Measurements from ENCODE around the gene JAM2.

Gene JAM2

GRCh38 chr21:25632296-25632695 is 6.8 kb upstream of the JAM2 start:
- H2AFZ ChIP-seq (ENCODE audit: low read depth, low read length) = no peak overlapping the region
- no peaks in the 10 kb centered on the region for H3K36me3 ChIP-seq (replicated peaks; ENCODE audit: low read depth, low read length)
- no peak overlapping the region for H3K4me2 ChIP-seq (ENCODE audit: low read length)
- no peaks in the 10 kb centered on the region for H3K9me3 ChIP-seq (ENCODE audit: insufficient read depth, low read length)
- H3K79me2 ChIP-seq (ENCODE audit: low read length) = no peaks in the 10 kb centered on the region
- no peak overlapping the region for H3K4me3 ChIP-seq (ENCODE audit: low read length)
- H3K9ac ChIP-seq (ENCODE audit: low read length) = no peak overlapping the region
- no peaks in the 10 kb centered on the region for H4K20me1 ChIP-seq (ENCODE audit: insufficient read depth, low read length)
- H3K27me3 ChIP-seq (ENCODE audit: low read depth, low read length) = no peaks in the 10 kb centered on the region
- peaks cover 9% of the 10 kb centered on the region for H3K4me1 ChIP-seq (ENCODE audit: low read length)
- H3K27ac ChIP-seq (ENCODE audit: low read length) = no peak overlapping the region
- TF ChIP-seq EZH2phosphoT487 (IDR thresholded peaks at IDR 0.05; ENCODE audit: low read depth) = no peak
- TF ChIP-seq CTCF (IDR thresholded peaks at IDR 0.05; ENCODE audit: low read depth, low read length) = no peak

GRCh38 chr21:25635310-25635709 is 3.7 kb upstream of the JAM2 start:
- Histone ChIP-seq H3K79me2 (ENCODE audit: low read length) (no peaks in the 10 kb centered on the region), H3K27ac (ENCODE audit: low read length) (no peak overlapping the region), H3K27me3 (ENCODE audit: low read depth, low read length) (no peaks in the 10 kb centered on the region), H3K36me3 (replicated peaks; ENCODE audit: low read depth, low read length) (no peaks in the 10 kb centered on the region), H3K4me3 (ENCODE audit: low read length) (no peak overlapping the region), H3K4me1 (ENCODE audit: low read length) (peaks cover 17% of the 10 kb centered on the region), H4K20me1 (ENCODE audit: insufficient read depth, low read length) (no peaks in the 10 kb centered on the region), H3K9me3 (ENCODE audit: insufficient read depth, low read length) (no peaks in the 10 kb centered on the region), H2AFZ (ENCODE audit: low read depth, low read length) (no peak overlapping the region), H3K4me2 (ENCODE audit: low read length) (no peak overlapping the region), H3K9ac (ENCODE audit: low read length) (no peak overlapping the region)
- TF ChIP-seq CTCF (IDR thresholded peaks at IDR 0.05; ENCODE audit: low read depth, low read length) (no peak), EZH2phosphoT487 (IDR thresholded peaks at IDR 0.05; ENCODE audit: low read depth) (no peak)

DNA sequence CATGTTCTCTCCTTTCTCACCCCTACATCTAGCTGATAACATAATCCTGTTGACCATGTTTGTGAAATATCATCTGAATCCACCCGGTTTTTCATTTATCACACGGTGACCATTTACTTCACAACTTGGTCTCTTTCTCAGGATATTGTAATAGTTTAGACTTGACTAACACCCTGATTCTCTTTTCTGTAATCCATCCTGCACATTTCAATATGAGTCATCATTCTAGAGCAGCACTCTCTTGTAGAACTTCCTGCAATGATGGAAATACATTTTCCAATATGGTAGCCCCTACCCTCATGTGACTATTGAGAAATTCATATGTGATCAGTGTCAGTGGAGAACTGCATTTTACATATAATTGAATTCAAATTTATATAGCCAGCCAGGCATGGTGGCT is 2.3 kb upstream of the JAM2 start:
- no peaks in the 10 kb centered on the region for H3K36me3 ChIP-seq (replicated peaks; ENCODE audit: low read depth, low read length)
- no peaks in the 10 kb centered on the region for H3K9me3 ChIP-seq (ENCODE audit: insufficient read depth, low read length)
- peaks cover 20% of the 10 kb centered on the region for H3K4me1 ChIP-seq (ENCODE audit: low read length)
- H3K79me2 ChIP-seq (ENCODE audit: low read length) = no peaks in the 10 kb centered on the region
- H3K4me2 ChIP-seq (ENCODE audit: low read length) = peak overlapping the region; percentile 1; the same call in 1 of the 2 replicates
- no peak overlapping the region for H2AFZ ChIP-seq (ENCODE audit: low read depth, low read length)
- H3K27me3 ChIP-seq (ENCODE audit: low read depth, low read length) = no peaks in the 10 kb centered on the region
- no peaks in the 10 kb centered on the region for H4K20me1 ChIP-seq (ENCODE audit: insufficient read depth, low read length)
- H3K27ac ChIP-seq (ENCODE audit: low read length) = no peak overlapping the region
- no peak for TF ChIP-seq EZH2phosphoT487 (IDR thresholded peaks at IDR 0.05; ENCODE audit: low read depth)
- no peak for TF ChIP-seq CTCF (IDR thresholded peaks at IDR 0.05; ENCODE audit: low read depth, low read length)
- no peak overlapping the region for H3K4me3 ChIP-seq (ENCODE audit: low read length)
- no peak overlapping the region for H3K9ac ChIP-seq (ENCODE audit: low read length)

GRCh38 chr21:25637851-25638659 is 1.0 kb upstream of the JAM2 start:
- no peak overlapping the region for H3K27ac ChIP-seq (ENCODE audit: low read length)
- H3K4me1 ChIP-seq (ENCODE audit: low read length) = peaks cover 20% of the 10 kb centered on the region
- TF ChIP-seq EZH2phosphoT487 (IDR thresholded peaks at IDR 0.05; ENCODE audit: low read depth) = no peak
- no peak for TF ChIP-seq CTCF (IDR thresholded peaks at IDR 0.05; ENCODE audit: low read depth, low read length)
- peak overlapping the region; percentile 90 for H3K4me2 ChIP-seq (ENCODE audit: low read length)
- H3K36me3 ChIP-seq (replicated peaks; ENCODE audit: low read depth, low read length) = no peaks in the 10 kb centered on the region
- no peaks in the 10 kb centered on the region for H3K27me3 ChIP-seq (ENCODE audit: low read depth, low read length)
- no peaks in the 10 kb centered on the region for H3K79me2 ChIP-seq (ENCODE audit: low read length)
- peak overlapping the region; percentile 79 for H3K9ac ChIP-seq (ENCODE audit: low read length)
- H3K9me3 ChIP-seq (ENCODE audit: insufficient read depth, low read length) = no peaks in the 10 kb centered on the region
- no peak overlapping the region for H2AFZ ChIP-seq (ENCODE audit: low read depth, low read length)
- peak overlapping the region; percentile 83 for H3K4me3 ChIP-seq (ENCODE audit: low read length)
- no peaks in the 10 kb centered on the region for H4K20me1 ChIP-seq (ENCODE audit: insufficient read depth, low read length)

All from OCI-LY3 (cell line).